SH-SY5Y (cell line): Measurements from ENCODE around the gene BAIAP2.

Experiments
- GATA2 ChIP-seq: IDR thresholded peaks from 2 replicates; pipeline ENCODE4 v1.6.1; 2011; ENCODE audit warnings: mild to moderate bottlenecking, low read depth, low read length
- GATA3 ChIP-seq: IDR thresholded peaks from 2 replicates; pipeline ENCODE4 v1.6.1; 2011; ENCODE audit warnings: low read depth, mild to moderate bottlenecking, low read length, moderate library complexity

The BAIAP2 gene

GRCh38 chr17:81158688-81159590 lies 124.0 kb downstream of the BAIAP2 start:
- TF ChIP-seq GATA3 = no peak
- no peak for TF ChIP-seq GATA2

DNA sequence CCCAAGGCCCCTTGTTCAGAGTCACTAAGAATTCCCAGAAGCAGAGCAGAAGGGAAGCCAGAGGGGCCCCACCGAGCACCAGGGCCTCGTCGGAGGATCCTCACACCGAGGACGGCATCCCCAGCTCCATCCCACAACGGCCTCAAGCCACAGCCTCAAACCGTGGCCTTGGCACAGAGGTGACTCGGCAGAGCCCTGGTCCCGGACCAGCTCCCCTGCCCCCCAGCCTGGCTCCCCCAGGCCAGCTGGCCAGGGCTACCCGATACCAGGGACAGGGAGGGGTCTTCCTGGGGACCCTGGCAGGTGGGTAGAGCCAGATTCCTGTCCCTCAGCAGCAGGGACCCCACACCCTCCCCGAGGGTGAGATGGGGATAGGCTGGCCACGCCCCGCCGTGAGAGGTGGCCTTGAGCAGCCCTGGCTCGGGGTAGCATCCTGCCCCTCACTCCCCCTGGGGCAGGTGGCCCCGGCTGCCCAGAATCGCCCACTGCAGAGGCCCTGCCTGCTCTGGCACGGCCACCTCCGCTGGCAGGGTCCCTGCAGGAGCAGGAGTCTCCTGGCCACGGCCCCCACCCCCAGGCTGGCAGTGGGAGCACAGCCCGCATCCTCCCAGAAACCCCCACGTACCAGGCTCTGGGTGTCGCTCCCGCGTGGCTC lies 124.8 kb downstream of the BAIAP2 start:
- TF ChIP-seq GATA3 = no peak
- TF ChIP-seq GATA2 = no peak

- TF ChIP-seq GATA2 (no peak), GATA3 (no peak)
Measured at GRCh38 chr17:81160306-81160705, 125.4 kb downstream of the BAIAP2 start.

- no peak for TF ChIP-seq GATA2
- no peak for TF ChIP-seq GATA3
Measured at GRCh38 chr17:81160747-81161453, 125.9 kb downstream of the BAIAP2 start.

DNA sequence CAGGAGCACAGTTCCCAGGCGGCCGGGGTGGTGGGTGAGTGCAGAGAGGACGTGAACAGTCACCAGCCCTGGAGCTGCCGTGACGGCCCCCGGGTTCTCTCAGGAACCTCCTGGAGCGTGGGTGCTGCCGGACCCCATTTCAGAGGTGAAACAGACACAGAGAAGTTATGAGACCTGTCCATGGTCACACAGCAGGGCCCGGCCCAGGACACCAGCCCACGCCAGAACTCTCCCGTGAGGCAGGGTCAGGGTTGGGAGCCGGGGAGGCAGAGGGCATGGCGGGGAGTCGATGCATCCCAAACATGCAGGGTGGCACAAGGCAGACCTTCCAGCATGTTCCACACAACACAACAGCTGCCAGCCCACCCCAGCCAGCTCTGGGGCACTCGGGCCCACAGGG lies 126.6 kb downstream of the BAIAP2 start:
- TF ChIP-seq GATA3 (no peak), GATA2 (no peak)

DNA sequence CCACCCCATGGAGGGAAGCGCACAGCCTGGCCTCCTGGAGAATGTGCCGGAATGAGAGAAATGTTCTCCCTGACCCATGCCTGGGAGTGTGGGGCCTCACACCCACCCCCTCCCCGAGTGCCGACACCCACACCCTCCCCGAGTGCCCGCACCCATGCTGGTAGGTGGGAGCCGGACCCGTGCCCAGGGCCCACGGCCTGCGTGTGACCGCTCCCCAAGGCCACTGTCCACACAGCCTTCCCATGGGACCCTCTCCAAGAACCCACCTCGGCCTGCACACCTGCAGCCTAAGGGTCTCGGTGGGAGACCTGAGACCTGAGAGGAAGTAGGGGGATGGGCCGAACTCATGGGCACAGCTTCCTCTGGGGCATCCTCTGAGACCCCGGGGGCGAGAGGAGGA lies 127.0 kb downstream of the BAIAP2 start:
- no peak for TF ChIP-seq GATA2
- TF ChIP-seq GATA3 = no peak

GRCh38 chr17:81162491-81162890 lies 127.5 kb downstream of the BAIAP2 start:
- TF ChIP-seq GATA2 (no peak), GATA3 (no peak)

DNA sequence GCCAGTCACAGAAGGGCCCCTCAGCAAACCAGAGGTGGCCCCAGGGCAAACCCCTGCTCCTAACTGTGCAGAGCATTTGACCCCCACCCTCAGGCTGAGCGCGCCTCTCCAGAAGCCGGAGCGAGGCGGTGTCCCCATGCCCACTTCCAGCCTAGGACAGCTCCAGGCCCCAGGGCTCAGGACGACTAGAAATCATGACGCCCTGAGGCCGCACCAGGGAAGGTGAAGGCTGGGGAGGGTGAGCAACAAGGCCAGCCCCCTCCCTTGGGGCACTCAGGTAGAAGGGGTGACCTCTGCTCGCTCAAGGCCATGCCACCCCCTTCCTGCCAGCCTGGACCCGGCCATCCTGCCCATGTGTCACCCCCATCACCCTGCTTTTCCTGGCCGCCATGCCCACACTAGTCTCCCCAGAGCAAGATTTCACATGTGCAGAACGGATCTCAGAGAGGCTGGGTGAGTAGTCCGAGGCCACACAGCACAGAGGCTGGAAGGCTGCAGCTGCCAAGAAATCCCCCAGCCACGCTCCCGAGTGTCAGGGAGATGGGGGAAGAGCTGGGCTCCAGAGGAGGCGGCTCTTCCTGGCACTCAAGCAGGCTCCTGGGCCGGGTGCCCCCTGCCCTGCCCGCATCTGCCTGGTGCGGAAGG lies 128.2 kb downstream of the BAIAP2 start:
- no peak for TF ChIP-seq GATA3
- TF ChIP-seq GATA2 = no peak

GRCh38 chr17:81163703-81164370 lies 128.9 kb downstream of the BAIAP2 start:
- TF ChIP-seq GATA2 = no peak
- no peak for TF ChIP-seq GATA3

- TF ChIP-seq GATA3 (no peak), GATA2 (no peak; the same call in 1 of the 2 replicates)
Measured at GRCh38 chr17:81164371-81165245, 129.7 kb downstream of the BAIAP2 start.

DNA sequence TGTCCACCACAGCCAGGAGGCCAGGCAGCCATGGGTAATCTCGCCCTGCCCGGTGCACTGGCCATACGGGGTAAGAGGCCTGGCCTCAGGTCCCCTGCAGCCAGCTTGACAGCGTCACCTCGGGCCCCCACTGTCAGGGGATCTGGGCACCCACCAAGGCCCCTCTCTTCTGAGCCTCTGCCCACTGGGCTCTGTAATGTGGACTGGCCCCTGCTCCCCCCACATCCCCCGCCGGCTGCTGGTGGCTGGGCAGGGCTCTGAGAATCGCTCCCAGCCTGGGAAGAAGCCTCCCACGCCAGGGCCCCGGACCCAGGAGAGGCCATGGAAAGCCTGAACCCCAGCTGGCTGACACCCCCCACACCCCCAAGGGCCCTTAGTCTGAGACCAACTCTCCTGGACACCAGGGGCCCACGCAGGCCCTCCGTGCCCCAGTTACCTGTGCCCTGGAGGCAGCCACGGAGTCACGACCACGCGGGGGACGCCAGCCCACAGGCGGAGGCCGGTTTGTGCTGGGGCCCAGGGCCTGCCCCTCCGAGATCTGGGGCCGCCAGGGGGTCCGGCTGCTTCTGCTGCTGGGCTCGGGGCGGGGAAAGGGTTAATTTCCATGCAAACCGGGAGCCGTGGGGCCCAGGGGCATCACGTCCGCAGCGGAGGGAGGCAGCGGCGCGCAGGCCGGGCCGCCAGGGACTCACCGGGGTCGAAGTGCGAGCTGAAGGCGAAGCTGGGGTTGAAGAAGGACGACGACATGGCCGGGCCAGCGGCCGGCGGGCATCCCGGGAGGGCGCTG lies 130.5 kb downstream of the BAIAP2 start, which contains the start of gene PVALEF:
TSS of gene PVALEF (plus strand) at position 262 of the 787 bp plus-strand sequence. CDS start 15,720 bp downstream, outside the sequence.
- TF ChIP-seq GATA3 = no peak

DNA sequence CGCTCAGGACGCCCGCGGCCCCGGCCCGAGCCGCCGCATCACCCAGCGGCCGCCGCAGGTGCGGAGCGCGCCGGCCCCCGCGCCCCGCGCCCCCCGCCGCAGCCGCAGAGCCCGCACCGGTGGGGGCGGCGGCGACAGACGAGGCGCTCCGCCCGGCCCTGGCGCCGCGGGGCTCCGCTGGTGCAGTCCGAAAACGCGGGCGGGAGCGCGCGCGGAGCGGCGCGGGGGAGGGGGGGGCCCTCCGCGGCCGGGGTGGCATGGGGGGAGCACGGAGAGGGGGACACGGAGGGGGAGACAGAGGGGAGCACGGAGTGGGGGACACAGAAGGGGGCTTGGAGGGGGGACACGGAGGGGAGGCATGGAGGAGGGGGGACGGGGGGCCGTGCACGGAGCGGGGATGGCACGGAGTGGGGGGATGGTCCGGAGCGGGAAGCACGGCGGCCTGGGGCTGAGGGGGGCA lies 131.1 kb downstream of the BAIAP2 start, which contains the start of gene AATK:
TSS of gene AATK (minus strand) at position 189 of the 460 bp plus-strand sequence. CDS start 229 bp downstream, outside the sequence.
- TF ChIP-seq GATA3 (no peak), GATA2 (no peak)
